Osteocyte (in vitro differentiated cells): Measurements from ENCODE around the gene EPOP. TPM values are rescaled to one million over a fixed set of nuclear protein-coding genes. Genes with fewer than 3 reads are reported as not detected.
A peak's percentile ranks its signal among the peaks of the same experiment; 100 is the strongest.

Experiments
- DNase-seq: peaks from one replicate; pipeline ENCODE4 v3.0.0; 2021; ENCODE audit warnings: mixed read lengths; ENCODE audit not compliant: unreplicated experiment; ENCODE audit errors: extremely low spot score
- H3K27ac Mint-ChIP-seq: one replicate; pipeline ENCODE4 v1.8.0; 2021; ENCODE audit warnings: mild to moderate bottlenecking, mixed read lengths; ENCODE audit not compliant: unreplicated experiment
- H3K27me3 Mint-ChIP-seq: one replicate; pipeline ENCODE4 v1.8.0; 2021; ENCODE audit warnings: mixed read lengths; ENCODE audit not compliant: unreplicated experiment
- H3K36me3 Mint-ChIP-seq: one replicate; pipeline ENCODE4 v1.8.0; 2021; ENCODE audit warnings: mixed read lengths; ENCODE audit not compliant: unreplicated experiment
- H3K4me1 Mint-ChIP-seq: one replicate; pipeline ENCODE4 v1.8.0; 2021; ENCODE audit warnings: mixed read lengths; ENCODE audit not compliant: unreplicated experiment
- H3K4me3 Mint-ChIP-seq: one replicate; pipeline ENCODE4 v1.8.0; 2021; ENCODE audit warnings: mild to moderate bottlenecking, moderate library complexity, mixed read lengths; ENCODE audit not compliant: unreplicated experiment
- H3K9me3 Mint-ChIP-seq: one replicate; pipeline ENCODE4 v1.8.0; 2021; ENCODE audit warnings: mixed read lengths; ENCODE audit not compliant: unreplicated experiment
- total RNA-seq: library from RNA; stranded (reverse); gene quantifications from 2 replicates; pipeline ENCODE4 v1.2.1, GENCODE V29; 2021
- TF ChIP-seq, protein P1 (sequence below): fragments of 200-600 bp; sonication (generic); IDR thresholded peaks from 2 replicates; pipeline ENCODE4 v1.5.0; 2021; ENCODE audit warnings: antibody characterized with exemption, mild to moderate bottlenecking, moderate library complexity

EPOP gene
- total RNA-seq, 1 donor from 2014 or later = 1.0 TPM

DNA sequence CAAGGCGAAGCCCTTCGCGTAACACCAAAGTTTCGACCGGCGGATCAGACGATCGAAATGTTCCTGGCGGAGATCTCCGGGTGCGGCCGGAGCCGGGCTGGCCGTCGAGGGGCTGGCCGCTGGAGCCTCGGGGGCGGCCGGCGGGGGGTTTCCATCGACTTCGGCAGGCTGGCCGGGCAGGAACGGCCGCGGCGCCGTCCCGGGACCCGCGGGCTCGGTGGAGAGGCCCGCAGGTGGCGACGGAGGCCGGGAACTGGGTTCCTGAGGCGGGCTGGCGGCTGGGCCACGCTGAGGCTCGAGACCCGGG, 1.1 kb downstream of the EPOP start:
- H3K9me3 Mint-ChIP-seq = no peaks in the 10 kb centered on the region
- H3K36me3 Mint-ChIP-seq = no peaks in the 10 kb centered on the region
- peaks cover 14% of the 10 kb centered on the region for H3K4me1 Mint-ChIP-seq
- no peak for DNase-seq
- H3K4me3 Mint-ChIP-seq = no peak overlapping the region
- peaks cover 46% of the 10 kb centered on the region for H3K27me3 Mint-ChIP-seq
- H3K27ac Mint-ChIP-seq = no peak overlapping the region
- TF ChIP-seq, protein P1, sequence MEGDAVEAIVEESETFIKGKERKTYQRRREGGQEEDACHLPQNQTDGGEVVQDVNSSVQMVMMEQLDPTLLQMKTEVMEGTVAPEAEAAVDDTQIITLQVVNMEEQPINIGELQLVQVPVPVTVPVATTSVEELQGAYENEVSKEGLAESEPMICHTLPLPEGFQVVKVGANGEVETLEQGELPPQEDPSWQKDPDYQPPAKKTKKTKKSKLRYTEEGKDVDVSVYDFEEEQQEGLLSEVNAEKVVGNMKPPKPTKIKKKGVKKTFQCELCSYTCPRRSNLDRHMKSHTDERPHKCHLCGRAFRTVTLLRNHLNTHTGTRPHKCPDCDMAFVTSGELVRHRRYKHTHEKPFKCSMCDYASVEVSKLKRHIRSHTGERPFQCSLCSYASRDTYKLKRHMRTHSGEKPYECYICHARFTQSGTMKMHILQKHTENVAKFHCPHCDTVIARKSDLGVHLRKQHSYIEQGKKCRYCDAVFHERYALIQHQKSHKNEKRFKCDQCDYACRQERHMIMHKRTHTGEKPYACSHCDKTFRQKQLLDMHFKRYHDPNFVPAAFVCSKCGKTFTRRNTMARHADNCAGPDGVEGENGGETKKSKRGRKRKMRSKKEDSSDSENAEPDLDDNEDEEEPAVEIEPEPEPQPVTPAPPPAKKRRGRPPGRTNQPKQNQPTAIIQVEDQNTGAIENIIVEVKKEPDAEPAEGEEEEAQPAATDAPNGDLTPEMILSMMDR = no peak

DNA sequence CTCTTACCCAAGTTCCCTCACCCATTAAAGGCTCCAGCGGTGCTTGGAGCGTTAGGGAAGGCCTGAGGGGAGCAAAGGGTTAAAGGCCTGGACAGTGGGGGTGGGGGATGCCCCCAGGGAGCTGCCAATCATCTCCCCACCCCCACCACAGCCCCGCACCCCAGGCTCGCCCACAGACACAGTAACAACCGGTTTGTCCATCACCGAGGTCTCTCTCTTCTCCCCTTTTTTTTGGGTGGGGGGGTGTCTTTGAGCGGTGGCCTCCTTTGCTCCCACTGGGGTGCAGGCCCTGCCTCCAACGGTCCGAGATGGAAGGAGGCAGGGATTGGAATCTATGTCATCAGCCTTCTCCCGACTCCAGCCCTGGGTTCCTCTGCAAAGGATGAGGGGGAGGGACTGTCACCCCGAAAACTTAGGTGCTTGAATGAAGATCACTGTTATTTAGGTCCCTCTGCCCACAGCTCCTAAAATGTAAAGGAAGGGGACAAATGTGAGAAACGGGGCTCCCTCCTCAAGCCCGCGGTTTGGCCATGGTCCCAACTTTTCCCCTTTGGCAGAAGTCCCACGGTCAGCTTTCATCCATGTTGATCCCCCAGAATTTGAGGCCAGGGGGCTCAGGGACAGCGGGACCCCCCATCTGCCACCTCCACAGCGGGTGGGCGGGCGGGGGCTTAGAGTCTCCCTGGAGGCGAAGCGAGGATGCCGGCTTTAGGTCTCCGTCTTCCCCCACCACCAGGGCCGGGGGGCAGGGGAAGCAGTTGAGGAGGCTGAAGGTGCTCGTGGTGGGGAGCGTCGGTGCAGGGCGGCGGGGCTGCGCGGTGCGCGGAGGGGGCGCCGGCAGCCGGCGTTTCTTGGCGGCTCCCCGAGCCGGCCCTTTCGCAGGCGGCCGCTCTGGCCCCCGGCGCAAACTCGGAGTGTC, 1.7 kb downstream of the EPOP start:
- Mint-ChIP-seq H3K36me3 (no peaks in the 10 kb centered on the region), H3K4me3 (no peak overlapping the region), H3K27me3 (peaks cover 52% of the 10 kb centered on the region), H3K4me1 (peaks cover 14% of the 10 kb centered on the region), H3K9me3 (no peaks in the 10 kb centered on the region), H3K27ac (no peak overlapping the region)
- DNase-seq = no peak
- TF ChIP-seq, protein P1 = no peak

DNA sequence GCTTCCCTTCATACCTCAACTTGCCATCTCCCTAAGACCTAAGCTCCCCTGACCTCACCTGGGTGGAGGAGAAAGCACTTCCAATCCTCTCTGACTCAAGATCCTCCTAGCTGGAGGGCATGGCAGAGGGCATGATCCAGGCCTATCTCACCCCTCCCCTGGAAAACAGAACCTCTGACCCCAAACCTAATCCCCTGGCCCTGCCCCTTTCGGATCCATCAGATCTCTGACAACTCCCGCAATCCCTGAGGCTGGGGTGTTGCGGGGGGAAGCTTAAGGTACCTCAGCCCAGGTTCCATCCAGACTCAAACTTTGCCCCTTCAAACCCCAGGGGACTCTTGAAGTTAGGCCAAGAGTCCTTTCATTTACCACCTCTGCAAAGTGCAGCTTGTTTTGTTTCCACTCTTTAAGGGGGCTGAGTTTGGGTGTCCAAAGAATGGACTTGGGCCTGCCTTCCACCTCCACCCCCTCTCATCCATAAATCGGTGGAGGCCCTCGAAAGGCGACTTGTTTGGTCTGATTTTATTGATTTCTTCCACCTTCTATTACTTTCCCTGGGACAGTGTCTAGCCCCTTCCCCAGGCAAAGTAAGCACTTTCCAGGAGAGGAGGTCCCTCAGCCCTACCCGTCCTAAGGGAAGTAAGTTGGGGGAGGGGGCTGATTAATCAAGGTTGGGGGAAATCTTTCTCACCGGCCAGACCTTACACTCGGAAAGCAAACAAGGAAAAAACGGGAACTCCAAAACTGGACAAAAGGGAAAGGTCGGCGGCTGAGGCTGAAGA, 2.6 kb downstream of the EPOP start:
- TF ChIP-seq, protein P1 = no peak
- Mint-ChIP-seq H3K27me3 (peaks cover 59% of the 10 kb centered on the region), H3K36me3 (no peaks in the 10 kb centered on the region), H3K27ac (no peak overlapping the region), H3K4me1 (peaks cover 14% of the 10 kb centered on the region), H3K9me3 (no peaks in the 10 kb centered on the region), H3K4me3 (peak overlapping the region; percentile 22)
- DNase-seq = no peak

DNA sequence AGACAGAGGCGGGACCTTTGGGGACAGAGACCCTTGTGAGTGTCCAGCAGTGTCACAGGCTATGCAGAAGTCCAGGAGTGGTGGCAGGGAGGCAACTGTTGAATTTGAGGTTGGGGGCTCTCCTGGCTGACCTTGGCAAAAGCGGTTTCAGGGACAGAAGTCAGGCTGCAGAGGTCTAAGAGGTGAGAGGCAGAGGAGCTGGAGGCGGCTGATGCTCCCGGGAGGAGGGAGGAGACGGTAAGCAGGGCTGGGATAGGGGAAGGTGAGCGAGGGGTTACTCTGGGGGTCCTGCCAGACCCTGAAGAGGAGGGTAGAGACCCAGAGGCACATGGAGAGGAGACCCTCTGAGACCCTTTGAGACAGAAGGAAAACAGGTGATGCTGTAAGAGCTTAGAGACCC, 5.2 kb downstream of the EPOP start:
- Mint-ChIP-seq H3K27me3 (peaks cover 53% of the 10 kb centered on the region), H3K36me3 (no peaks in the 10 kb centered on the region), H3K9me3 (no peaks in the 10 kb centered on the region), H3K4me1 (peaks cover 7% of the 10 kb centered on the region), H3K4me3 (no peak overlapping the region), H3K27ac (no peak overlapping the region)
- no peak for DNase-seq
- TF ChIP-seq, protein P1 = no peak

DNA sequence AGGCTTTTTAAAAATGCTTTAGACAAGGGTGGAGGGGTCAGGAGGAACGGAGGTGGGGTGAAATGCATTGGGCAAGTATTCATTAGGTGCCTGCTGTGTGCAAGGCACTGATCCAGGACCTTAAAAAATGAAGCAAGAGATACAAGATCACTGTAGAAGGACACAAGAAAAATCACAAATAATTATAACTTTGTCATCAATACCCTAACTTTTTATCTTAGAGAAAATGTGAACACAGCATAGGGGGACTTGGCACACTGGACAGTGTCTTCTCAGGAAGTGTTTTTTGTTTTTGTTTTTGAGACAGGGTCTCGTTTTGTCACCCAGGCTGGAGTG, 7.0 kb downstream of the EPOP start:
- Mint-ChIP-seq H3K4me1 (peaks cover 4% of the 10 kb centered on the region), H3K4me3 (no peak overlapping the region), H3K9me3 (no peaks in the 10 kb centered on the region), H3K27ac (no peak overlapping the region), H3K27me3 (peaks cover 49% of the 10 kb centered on the region), H3K36me3 (no peaks in the 10 kb centered on the region)
- TF ChIP-seq, protein P1 = no peak
- no peak for DNase-seq
